NCI-H128 (cell line): ENCODE results near the gene IFI27.
"Not testable (repeated sequence)": the region's sequence is repeated elsewhere in the genome, so short reads cannot be mapped to it uniquely, and the experiment has no call there.

Source experiments
- DNase-seq: peaks from one replicate; lab custom pipeline; 2025; ENCODE audit not compliant: unreplicated experiment; lab: John Stamatoyannopoulos, UW

IFI27 gene

DNA sequence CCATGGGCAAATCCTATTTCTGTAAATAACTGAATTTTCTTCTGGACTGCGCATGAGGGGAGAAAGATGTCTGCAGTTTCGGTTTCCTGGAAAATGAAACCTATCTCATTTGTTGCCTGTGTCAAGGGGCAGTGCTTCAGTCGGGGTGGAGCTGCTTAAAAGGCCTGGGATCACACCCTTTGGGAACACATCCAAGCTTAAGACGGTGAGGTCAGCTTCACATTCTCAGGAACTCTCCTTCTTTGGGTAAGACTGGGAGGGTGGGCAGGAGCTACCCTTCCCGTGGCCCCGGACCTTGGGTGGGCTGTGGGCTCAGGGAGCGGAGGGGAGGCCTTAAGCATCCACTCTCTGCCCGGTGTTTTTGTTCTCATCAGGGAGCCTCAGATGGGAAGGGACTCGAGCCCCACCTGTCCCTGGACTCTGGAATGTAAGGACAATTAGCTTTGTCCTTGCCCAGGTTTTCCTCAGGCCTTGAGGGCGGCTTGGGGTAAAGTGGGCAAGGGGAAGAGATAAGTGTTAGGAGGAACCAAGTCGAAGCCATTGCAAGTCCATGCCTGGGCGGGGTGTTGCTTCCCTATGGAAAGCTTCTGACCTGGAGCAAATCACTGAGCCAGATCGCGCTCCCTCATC is at the start of gene IFI27:
TSS of gene IFI27 (plus strand) at position 185 of the 630 bp plus-strand sequence.
- no peak for DNase-seq

GRCh38 chr14:94062344-94062940 is 48.1 kb upstream of the IFI27 start:
- DNase-seq, result no peak

- DNase-seq, result peak; percentile 12
These were observed 44.4 kb upstream of the IFI27 start for GRCh38 chr14:94066089-94066676.

- DNase-seq, result not testable (repeated sequence)
These were observed 38.5 kb upstream of the IFI27 start for GRCh38 chr14:94072076-94072475.

DNA sequence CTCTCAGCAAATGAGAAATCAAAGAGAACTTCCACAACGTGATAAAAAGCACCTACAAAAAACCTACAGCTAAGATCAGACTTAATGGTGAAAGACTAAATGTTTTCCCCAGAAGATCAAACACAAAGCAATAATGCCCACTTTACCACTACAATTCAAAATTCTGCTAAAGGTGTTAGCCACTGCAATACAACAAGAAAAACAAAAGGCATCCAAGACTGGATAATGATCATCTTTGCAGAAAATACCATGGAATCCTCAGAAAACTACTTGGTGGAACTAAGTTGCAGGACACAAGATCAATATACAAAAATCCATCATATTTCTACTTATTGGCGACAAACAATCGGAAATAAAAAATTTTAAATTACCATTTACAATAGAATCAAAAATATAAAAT is 36.0 kb upstream of the IFI27 start:
- no peak for DNase-seq

- no peak for DNase-seq
These were observed 35.5 kb upstream of the IFI27 start for GRCh38 chr14:94075008-94075407.

DNA sequence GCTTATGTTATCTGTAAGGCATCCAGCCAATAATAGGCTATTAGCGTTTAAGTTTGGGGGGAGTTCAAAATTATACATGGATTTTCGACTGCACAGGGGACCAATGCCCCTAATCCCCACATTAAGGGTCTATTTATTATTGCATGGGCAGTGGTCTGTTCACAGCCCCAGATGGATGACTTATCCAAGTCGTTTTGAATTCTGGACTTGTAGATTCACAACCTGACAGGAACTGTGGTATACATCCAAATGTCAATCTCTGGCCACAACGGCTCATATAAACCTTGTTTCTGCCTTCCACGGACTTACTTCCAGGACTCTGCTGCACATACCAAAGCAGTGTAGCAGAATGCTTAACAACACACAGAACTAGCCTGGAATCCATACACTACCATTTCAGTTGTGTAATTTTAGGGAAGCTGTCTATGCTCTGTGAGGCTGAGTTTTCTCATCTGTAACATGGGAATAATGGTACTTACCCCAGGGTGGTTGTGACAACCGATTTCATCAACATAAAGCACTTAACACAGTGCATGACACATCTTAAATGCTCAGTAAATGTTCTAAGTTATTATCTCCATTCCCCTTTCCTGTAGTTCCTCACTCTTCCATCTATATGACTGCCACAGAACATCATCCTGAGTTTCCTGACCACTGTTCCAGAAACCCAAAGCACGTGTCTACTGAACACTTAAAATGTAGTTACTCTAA is 33.3 kb upstream of the IFI27 start:
- DNase-seq, result no peak

- DNase-seq, result no peak
These were observed 32.7 kb upstream of the IFI27 start for GRCh38 chr14:94077823-94078222.

GRCh38 chr14:94079891-94080620 is 30.5 kb upstream of the IFI27 start:
- no peak for DNase-seq

DNA sequence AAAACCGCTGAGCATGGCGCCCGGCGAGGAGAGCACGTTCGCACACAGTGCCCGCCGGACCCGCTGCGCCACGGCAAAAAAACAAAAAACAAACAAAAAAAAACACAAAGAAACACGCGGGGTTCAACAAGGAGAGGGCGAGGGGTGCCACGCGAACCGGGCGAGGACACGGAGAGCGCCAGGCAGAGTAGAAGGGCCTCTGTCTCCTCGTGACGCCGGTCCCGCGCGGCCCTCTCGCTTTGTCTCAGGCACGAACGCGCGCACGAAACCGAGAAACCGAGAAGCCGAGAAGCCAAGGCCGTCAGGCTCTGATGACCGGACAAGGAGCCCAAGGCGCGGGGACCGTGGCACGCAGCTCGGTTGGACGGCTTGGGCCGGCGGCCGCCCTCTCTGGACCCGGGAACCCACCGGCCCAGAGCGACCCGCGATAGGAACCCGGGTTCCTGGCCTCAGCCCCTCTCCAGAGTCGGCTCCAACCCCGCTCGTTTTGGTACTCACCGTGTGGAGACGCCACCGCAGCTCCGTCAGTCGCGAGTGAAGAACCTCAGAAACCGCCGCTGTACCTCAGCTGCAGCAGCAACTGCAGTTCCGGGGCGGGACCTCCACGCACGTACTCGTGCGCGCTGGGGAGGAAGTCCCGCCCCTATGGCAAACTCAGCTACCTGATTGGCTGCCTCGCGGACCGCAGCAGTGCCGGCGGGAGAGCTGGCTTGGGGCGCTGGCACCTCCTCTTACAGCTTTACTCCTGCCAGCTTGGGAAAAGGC is 29.7 kb upstream of the IFI27 start, which contains the start of the genes DDX24 and IFI27L1:
TSS of gene DDX24 (minus strand) at position 582 of the 765 bp plus-strand sequence. CDS start 1,460 bp downstream, outside the sequence.
TSS of gene IFI27L1 (plus strand) at position 690 of the 765 bp plus-strand sequence. CDS start 15,628 bp downstream, outside the sequence.
- peak; percentile 95 for DNase-seq

DNA sequence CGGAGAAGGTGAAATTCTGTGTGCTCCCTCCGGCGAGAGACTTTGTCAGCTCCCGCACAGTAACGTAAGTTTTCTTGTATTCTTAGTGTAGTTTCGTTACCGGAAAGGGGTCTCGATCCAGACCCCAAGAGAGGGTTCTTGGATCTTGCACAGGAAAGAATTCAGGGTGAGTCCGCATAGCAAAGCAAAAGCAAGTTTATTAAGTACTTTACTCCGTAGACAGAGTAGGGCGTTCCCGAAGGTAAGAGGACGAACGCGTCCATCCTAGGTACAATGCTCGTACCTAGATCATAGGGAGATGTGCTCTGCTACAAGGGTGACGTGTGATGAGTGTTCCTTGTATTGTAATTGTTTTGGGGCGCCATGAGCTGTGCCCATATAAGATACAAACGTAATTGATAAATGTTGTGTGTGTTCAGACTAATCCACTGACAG is 29.1 kb upstream of the IFI27 start:
- no peak for DNase-seq

- DNase-seq, result no peak
These were observed 22.6 kb upstream of the IFI27 start for GRCh38 chr14:94087891-94088290.

DNA sequence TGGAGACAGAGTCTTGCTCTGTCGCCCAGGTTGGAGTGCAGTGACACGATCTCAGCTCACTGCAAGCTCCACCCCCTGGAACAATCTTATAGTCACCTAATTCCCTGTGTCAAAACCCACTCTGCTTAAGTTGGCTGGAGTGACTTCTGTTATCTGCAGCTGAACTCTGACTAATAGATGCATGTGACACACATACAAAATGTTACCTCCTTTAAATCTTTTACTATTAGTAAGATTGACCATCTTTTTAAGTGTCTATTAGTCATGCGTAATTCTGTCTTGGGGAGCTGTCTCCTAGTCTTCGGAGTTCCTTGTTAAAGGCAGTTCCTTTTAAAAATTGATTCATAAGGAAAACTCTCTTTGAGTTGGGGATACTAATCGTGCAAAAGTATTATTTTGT is 22.0 kb upstream of the IFI27 start:
- DNase-seq, result no peak

- DNase-seq, result no peak
These were observed 21.1 kb upstream of the IFI27 start for GRCh38 chr14:94089479-94089878.

DNA sequence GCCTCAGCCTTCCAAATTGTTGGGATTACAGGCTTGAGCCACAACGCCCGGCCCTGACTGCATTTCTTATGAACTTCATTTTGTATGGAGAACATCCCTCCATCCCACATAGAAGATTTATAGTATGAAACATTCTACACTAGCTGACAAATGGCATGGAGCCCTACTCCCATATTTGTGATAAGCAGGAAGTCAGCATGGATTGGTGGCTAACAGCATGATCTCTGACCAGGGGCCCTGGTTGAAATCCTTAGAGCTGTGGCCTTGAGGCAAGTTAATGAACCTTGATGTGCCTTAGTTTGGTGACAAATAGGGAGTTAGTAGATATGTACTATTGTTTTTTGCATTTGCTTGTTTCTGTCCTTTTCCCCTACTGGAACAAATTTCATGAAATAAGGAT is 17.1 kb upstream of the IFI27 start:
- no peak for DNase-seq

GRCh38 chr14:94097091-94097490 is 13.4 kb upstream of the IFI27 start:
- no peak for DNase-seq

DNA sequence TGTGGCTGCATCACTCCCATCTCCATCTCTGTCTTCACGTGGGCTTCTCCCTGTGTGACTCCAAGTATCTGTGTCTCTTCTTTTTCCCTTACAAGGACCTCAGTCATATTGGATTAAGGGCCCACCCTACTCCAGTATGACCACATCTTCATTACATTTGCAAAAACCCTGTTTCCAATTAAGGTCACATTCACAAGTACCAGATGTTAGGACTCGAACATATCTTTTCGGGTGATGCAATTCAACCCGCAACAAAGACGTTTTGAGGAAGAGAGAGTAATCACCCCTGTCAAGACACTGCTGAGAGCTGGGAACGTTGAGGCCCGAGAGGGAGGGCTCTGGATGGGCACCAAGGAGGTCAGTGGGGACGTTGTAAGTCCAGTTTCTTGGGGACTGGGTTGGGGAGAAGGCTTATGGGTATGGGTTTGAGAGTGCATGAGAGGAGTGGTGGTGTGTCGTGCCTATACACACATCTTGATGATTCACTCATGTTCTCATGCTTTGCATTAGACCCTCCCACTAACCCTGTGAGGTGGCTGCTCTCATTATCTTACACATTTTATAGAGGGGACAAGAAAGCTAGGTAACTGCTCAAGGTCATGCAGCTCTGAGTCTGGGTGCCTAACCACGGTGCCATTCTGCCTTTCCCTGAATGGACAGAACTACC is 12.1 kb upstream of the IFI27 start:
- DNase-seq, result no peak

DNA sequence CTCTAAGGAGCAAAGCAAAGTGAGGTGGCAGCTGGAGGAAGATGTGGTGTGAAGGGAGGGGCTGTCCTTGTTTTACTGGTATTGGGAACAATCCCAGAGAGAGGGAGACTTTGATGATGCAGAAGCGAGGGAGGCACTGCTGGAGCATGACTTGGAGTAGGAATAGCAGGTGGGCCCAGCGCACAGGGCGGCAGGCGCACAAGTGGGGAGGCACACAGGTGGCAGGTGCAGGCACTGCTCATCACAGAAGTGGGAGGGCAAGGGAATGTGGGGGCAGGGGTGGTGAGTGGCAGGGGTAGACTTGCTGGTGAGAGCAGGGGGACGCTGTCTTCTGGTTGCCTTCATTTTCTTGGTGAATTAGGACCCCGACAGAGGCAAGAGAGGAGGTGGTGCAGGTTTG is 11.5 kb upstream of the IFI27 start:
- no peak for DNase-seq

DNA sequence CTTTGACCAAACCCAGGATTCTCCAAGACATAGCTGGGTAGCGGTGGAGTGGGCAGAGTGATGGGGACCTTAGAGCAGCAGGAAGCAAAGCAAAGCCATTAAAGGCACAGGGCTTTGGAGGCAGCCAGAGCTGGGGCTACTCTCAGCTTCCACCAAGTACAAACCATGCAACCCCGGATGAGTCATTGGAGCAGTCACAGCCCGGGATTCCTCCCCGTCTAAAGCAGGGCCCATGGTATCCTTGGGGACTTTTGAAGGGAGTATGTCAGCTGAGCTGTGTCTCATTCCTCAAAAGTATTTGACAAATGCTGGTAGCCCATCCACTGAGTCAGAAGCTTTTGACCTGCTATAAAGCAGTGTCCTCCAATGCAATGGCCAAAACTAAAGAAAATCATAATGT is 9.7 kb upstream of the IFI27 start:
- DNase-seq, result no peak

DNA sequence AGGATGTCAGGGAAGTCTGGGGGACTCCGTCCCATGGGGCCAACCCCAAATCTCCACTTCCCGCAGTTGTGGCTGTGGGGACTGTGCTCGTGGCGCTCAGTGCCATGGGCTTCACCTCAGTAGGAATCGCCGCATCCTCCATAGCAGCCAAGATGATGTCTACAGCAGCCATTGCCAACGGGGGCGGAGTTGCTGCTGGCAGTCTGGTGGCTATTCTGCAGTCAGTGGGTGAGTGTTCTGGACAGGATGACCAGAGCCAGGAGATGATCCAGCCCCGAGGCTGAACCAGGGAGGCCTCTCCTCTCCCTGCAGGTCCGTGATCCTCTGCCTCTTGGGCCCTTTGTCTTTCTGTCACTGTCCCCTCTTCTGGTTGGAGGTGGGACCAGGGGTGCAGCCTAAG is 8.8 kb upstream of the IFI27 start:
- DNase-seq, result no peak
